Gastrocnemius medialis (tissue), 4 donors: ENCODE results near the gene ABCF3.

Source experiments
- POLR2A ChIP-seq, 2 donors: fragments of 450-650 bp; IDR thresholded peaks; one replicate each; pipeline ENCODE4 v1.6.1; 2017; ENCODE audit warnings: antibody characterized with exemption in 2 of 2, mild to moderate bottlenecking in 2 of 2, moderate library complexity in 2 of 2
- TF ChIP-seq, protein P1 (sequence below), 5 experiments: fragments of 450-650 bp in 3 of 5; fragments of 200-600 bp in 2 of 5; sonication (generic) in 2 of 5; IDR thresholded peaks in 4 of 5; conservative IDR thresholded peaks in 1 of 5; 1 replicate in 4 of 5; 2 replicates in 1 of 5; pipeline ENCODE4 v1.5.1; 2016 to 2019; ENCODE audit warnings: antibody characterized with exemption in 5 of 5, mild to moderate bottlenecking in 3 of 5, moderate library complexity in 3 of 5

GRCh38 chr3:184237807-184238206, 51.8 kb downstream of the ABCF3 start:
- TF ChIP-seq, protein P1, sequence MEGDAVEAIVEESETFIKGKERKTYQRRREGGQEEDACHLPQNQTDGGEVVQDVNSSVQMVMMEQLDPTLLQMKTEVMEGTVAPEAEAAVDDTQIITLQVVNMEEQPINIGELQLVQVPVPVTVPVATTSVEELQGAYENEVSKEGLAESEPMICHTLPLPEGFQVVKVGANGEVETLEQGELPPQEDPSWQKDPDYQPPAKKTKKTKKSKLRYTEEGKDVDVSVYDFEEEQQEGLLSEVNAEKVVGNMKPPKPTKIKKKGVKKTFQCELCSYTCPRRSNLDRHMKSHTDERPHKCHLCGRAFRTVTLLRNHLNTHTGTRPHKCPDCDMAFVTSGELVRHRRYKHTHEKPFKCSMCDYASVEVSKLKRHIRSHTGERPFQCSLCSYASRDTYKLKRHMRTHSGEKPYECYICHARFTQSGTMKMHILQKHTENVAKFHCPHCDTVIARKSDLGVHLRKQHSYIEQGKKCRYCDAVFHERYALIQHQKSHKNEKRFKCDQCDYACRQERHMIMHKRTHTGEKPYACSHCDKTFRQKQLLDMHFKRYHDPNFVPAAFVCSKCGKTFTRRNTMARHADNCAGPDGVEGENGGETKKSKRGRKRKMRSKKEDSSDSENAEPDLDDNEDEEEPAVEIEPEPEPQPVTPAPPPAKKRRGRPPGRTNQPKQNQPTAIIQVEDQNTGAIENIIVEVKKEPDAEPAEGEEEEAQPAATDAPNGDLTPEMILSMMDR (IDR thresholded peaks at IDR 0.05 in 4 of 5, conservative IDR thresholded peaks at IDR 0.05 in 1 of 5) = no peak
- TF ChIP-seq POLR2A (IDR thresholded peaks at IDR 0.05) = no peak
